ENCODE data around the gene MAML2. TPM values are rescaled to one million over a fixed set of nuclear protein-coding genes. Genes with fewer than 3 reads are reported as not detected.

Gene MAML2
- total RNA-seq, 1 experiment from 2014 or later, result 2.9 TPM

DNA sequence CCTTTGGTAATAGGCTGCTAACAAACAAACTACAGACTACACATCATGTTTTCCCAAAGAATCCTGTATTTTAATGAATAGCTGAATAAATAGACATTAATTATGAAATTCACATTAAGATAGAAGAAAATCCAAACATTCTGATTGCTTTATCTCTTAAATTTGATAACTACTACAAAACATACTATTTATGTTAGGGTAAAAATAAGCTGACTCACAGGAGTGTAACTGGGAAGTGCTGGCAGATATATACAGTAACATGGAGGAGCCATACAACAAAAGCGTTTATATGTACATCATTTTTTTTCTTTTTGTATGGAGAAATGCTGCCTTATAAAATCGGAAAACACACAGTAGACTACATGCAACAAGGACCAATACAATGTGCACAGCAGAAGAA is 366.4 kb downstream of the MAML2 start:
- BruUV-seq (replicated peaks), result no TSS peak
- H3K27ac ChIP-seq (ENCODE audit: low read length), result peak overlapping the region; percentile 65; the same call in 1 of the 2 replicates
- H3K27me3 ChIP-seq (ENCODE audit: control insufficient read depth, insufficient read depth, low read length), result no peaks in the 10 kb centered on the region
- no peak for ATAC-seq
- H3K4me1 ChIP-seq (ENCODE audit: control insufficient read depth, insufficient read depth, low read length), result peaks cover 21% of the 10 kb centered on the region
- intact Hi-C loops (cut with micrococcal nuclease; ENCODE audit: unreplicated experiment), result no loop called here
- H3K36me3 ChIP-seq (ENCODE audit: control insufficient read depth, insufficient read depth, low read length), result no peaks in the 10 kb centered on the region
- CTCF ChIA-PET, result no interaction called here
- H3K4me3 ChIP-seq (ENCODE audit: low read depth in 2 of 2, low read length in 2 of 2), result no peak overlapping the region
- POLR2A ChIA-PET, result interaction anchor here (0.6 kb wide), 2 partner anchors 75 to 279 kb away, joined by 3 to 6 read pairs; no protein-coding TSS in a partner anchor
- no peak for TF ChIP-seq POLR2AphosphoS5 (IDR thresholded peaks at IDR 0.05; ENCODE audit: low read depth, low read length)
- TF ChIP-seq, protein P1, sequence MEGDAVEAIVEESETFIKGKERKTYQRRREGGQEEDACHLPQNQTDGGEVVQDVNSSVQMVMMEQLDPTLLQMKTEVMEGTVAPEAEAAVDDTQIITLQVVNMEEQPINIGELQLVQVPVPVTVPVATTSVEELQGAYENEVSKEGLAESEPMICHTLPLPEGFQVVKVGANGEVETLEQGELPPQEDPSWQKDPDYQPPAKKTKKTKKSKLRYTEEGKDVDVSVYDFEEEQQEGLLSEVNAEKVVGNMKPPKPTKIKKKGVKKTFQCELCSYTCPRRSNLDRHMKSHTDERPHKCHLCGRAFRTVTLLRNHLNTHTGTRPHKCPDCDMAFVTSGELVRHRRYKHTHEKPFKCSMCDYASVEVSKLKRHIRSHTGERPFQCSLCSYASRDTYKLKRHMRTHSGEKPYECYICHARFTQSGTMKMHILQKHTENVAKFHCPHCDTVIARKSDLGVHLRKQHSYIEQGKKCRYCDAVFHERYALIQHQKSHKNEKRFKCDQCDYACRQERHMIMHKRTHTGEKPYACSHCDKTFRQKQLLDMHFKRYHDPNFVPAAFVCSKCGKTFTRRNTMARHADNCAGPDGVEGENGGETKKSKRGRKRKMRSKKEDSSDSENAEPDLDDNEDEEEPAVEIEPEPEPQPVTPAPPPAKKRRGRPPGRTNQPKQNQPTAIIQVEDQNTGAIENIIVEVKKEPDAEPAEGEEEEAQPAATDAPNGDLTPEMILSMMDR (IDR thresholded peaks at IDR 0.05), result no peak
- TF ChIP-seq SIN3A (IDR thresholded peaks at IDR 0.05; ENCODE audit: borderline replicate concordance, insufficient read depth, low read depth, low read length), result no peak
- TF ChIP-seq, protein P2, sequence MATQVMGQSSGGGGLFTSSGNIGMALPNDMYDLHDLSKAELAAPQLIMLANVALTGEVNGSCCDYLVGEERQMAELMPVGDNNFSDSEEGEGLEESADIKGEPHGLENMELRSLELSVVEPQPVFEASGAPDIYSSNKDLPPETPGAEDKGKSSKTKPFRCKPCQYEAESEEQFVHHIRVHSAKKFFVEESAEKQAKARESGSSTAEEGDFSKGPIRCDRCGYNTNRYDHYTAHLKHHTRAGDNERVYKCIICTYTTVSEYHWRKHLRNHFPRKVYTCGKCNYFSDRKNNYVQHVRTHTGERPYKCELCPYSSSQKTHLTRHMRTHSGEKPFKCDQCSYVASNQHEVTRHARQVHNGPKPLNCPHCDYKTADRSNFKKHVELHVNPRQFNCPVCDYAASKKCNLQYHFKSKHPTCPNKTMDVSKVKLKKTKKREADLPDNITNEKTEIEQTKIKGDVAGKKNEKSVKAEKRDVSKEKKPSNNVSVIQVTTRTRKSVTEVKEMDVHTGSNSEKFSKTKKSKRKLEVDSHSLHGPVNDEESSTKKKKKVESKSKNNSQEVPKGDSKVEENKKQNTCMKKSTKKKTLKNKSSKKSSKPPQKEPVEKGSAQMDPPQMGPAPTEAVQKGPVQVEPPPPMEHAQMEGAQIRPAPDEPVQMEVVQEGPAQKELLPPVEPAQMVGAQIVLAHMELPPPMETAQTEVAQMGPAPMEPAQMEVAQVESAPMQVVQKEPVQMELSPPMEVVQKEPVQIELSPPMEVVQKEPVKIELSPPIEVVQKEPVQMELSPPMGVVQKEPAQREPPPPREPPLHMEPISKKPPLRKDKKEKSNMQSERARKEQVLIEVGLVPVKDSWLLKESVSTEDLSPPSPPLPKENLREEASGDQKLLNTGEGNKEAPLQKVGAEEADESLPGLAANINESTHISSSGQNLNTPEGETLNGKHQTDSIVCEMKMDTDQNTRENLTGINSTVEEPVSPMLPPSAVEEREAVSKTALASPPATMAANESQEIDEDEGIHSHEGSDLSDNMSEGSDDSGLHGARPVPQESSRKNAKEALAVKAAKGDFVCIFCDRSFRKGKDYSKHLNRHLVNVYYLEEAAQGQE (IDR thresholded peaks at IDR 0.05; ENCODE audit: insufficient read depth in 1 of 2, low read depth in 2 of 2, low read length in 1 of 2), result no peak
- no peak for TF ChIP-seq TCF7L2 (IDR thresholded peaks at IDR 0.05; ENCODE audit: low read depth, low read length)
- DNase-seq (ENCODE audit: low read depth, low spot score), result no peak
- no peaks in the 10 kb centered on the region for H3K9me3 ChIP-seq (ENCODE audit: control insufficient read depth, insufficient read depth, low read depth, low read length)
- in situ Hi-C loops (cut with HindIII; ENCODE audit: low pct_unique_long_range_greater_than_20kb, low sequenced_read_pairs), result no loop called here

DNA sequence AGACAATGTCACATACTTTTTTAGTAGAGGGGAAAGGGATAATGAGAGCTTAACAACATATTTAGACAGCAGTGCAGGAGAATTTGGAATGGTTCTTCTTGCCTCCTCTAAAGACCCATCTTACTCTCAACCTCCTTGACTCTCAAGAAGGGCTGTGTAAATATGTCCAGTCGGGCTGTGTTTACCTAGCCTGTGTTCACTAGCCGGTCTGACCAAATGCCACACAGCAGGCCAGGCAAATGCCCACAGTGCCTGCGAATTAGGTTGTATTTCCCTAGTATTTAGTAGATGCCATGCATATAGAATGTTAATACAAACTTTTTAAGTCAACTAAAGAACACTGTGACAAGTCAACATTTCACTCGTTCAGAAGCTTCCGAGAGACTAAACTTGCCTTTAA is 367.7 kb downstream of the MAML2 start:
- DNase-seq (ENCODE audit: low read depth, low spot score) (no peak), ATAC-seq (no peak)
- BruUV-seq (replicated peaks), result no TSS peak
- in situ Hi-C loops (cut with HindIII; ENCODE audit: low pct_unique_long_range_greater_than_20kb, low sequenced_read_pairs) (no loop called here), intact Hi-C loops (cut with micrococcal nuclease; ENCODE audit: unreplicated experiment) (no loop called here)
- Histone ChIP-seq H3K4me3 (ENCODE audit: low read depth in 2 of 2, low read length in 2 of 2) (no peak overlapping the region), H3K27me3 (ENCODE audit: control insufficient read depth, insufficient read depth, low read length) (no peaks in the 10 kb centered on the region), H3K27ac (ENCODE audit: low read length) (peak overlapping the region; percentile 36; the same call in 1 of the 2 replicates), H3K36me3 (ENCODE audit: control insufficient read depth, insufficient read depth, low read length) (no peaks in the 10 kb centered on the region), H3K4me1 (ENCODE audit: control insufficient read depth, insufficient read depth, low read length) (peaks cover 21% of the 10 kb centered on the region), H3K9me3 (ENCODE audit: control insufficient read depth, insufficient read depth, low read depth, low read length) (no peaks in the 10 kb centered on the region)
- CTCF ChIA-PET, result no interaction called here
- no peak for TF ChIP-seq SIN3A (IDR thresholded peaks at IDR 0.05; ENCODE audit: borderline replicate concordance, insufficient read depth, low read depth, low read length)
- TF ChIP-seq, protein P1 (IDR thresholded peaks at IDR 0.05), result no peak
- TF ChIP-seq TCF7L2 (IDR thresholded peaks at IDR 0.05; ENCODE audit: low read depth, low read length), result no peak
- TF ChIP-seq, protein P2 (IDR thresholded peaks at IDR 0.05; ENCODE audit: insufficient read depth in 1 of 2, low read depth in 2 of 2, low read length in 1 of 2), result no peak
- TF ChIP-seq POLR2AphosphoS5 (IDR thresholded peaks at IDR 0.05; ENCODE audit: low read depth, low read length), result no peak
- POLR2A ChIA-PET, result no interaction called here

All from Panc1 (cell line).